Activated CD8-positive, alpha-beta T cell treated with anti-CD3 and anti-CD28 coated beads for 36 hours (primary cell): ENCODE data around the gene SLC35B4. TPM values are rescaled to one million over a fixed set of nuclear protein-coding genes. Genes with fewer than 3 reads are reported as not detected.

Source experiments
- ATAC-seq: fragments of 200-7000 bp; cut with Tn5 transposase; one replicate; pipeline ENCODE4 v1.10.0; 2021; ENCODE audit warnings: mild to moderate bottlenecking, moderate library complexity
- CTCF ChIA-PET: fragments of 350-600 bp; sonication (Branson Sonifier 250); formaldehyde crosslinking; loops from one replicate; lab custom pipeline; 2021; ENCODE audit warnings: antibody characterized with exemption; lab: Charles Lee
- POLR2A ChIA-PET: fragments of 350-600 bp; sonication (Branson Sonifier 250); formaldehyde crosslinking; loops from one replicate; lab custom pipeline; 2021; ENCODE audit warnings: antibody characterized with exemption; lab: Charles Lee
- DNase-seq: peaks from one replicate; pipeline ENCODE4 v3.0.0-alpha.2; 2020
- H3K27ac Mint-ChIP-seq: one replicate; pipeline ENCODE4 v1.8.0; 2021; ENCODE audit warnings: mild to moderate bottlenecking, mixed read lengths
- H3K27me3 Mint-ChIP-seq: one replicate; pipeline ENCODE4 v1.8.0; 2021; ENCODE audit warnings: mixed read lengths
- H3K36me3 Mint-ChIP-seq: one replicate; pipeline ENCODE4 v1.8.0; 2021; ENCODE audit warnings: low read depth, mixed read lengths
- H3K4me1 Mint-ChIP-seq: one replicate; pipeline ENCODE4 v1.8.0; 2021; ENCODE audit warnings: low read depth, mixed read lengths
- H3K4me3 Mint-ChIP-seq: one replicate; pipeline ENCODE4 v1.8.0; 2021; ENCODE audit warnings: mild to moderate bottlenecking, moderate library complexity, mixed read lengths
- H3K9me3 Mint-ChIP-seq: one replicate; pipeline ENCODE4 v1.8.0; 2021; ENCODE audit warnings: mixed read lengths
- intact Hi-C: fragments of 100-400 bp; cut with micrococcal nuclease; formaldehyde crosslinking; loops from one replicate; pipeline ENCODE4 v1.10.0; 2022
- total RNA-seq, 2 experiments: library from RNA; stranded (reverse); gene quantifications; one replicate each; pipeline ENCODE4 v1.2.3, GENCODE V29; 2021
- TF ChIP-seq, protein P1 (sequence below): fragments of 200-600 bp; IDR thresholded peaks from one replicate; pipeline ENCODE4 v1.8.0; 2022; ENCODE audit warnings: antibody characterized with exemption, mild to moderate bottlenecking

SLC35B4 gene
- total RNA-seq, 2 experiments from 2014 or later = 11.7 to 13.7 TPM

GRCh38 chr7:134284011-134284410, 32.7 kb downstream of the SLC35B4 start:
- TF ChIP-seq, protein P1, sequence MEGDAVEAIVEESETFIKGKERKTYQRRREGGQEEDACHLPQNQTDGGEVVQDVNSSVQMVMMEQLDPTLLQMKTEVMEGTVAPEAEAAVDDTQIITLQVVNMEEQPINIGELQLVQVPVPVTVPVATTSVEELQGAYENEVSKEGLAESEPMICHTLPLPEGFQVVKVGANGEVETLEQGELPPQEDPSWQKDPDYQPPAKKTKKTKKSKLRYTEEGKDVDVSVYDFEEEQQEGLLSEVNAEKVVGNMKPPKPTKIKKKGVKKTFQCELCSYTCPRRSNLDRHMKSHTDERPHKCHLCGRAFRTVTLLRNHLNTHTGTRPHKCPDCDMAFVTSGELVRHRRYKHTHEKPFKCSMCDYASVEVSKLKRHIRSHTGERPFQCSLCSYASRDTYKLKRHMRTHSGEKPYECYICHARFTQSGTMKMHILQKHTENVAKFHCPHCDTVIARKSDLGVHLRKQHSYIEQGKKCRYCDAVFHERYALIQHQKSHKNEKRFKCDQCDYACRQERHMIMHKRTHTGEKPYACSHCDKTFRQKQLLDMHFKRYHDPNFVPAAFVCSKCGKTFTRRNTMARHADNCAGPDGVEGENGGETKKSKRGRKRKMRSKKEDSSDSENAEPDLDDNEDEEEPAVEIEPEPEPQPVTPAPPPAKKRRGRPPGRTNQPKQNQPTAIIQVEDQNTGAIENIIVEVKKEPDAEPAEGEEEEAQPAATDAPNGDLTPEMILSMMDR = no peak
- intact Hi-C loops = no loop called here
- CTCF ChIA-PET = no interaction called here
- no peak overlapping the region for H3K4me3 Mint-ChIP-seq
- H3K36me3 Mint-ChIP-seq = no peaks in the 10 kb centered on the region
- POLR2A ChIA-PET = interaction anchor here (0.6 kb wide), 1 partner anchor 547 kb away, joined by 3 read pairs; no protein-coding TSS in a partner anchor
- ATAC-seq (no peak), DNase-seq (no peak)
- H3K9me3 Mint-ChIP-seq = no peaks in the 10 kb centered on the region
- no peak overlapping the region for H3K27ac Mint-ChIP-seq
- no peaks in the 10 kb centered on the region for H3K4me1 Mint-ChIP-seq
- peaks cover 11% of the 10 kb centered on the region for H3K27me3 Mint-ChIP-seq

GRCh38 chr7:134280508-134280907, 36.2 kb downstream of the SLC35B4 start:
- no peaks in the 10 kb centered on the region for H3K36me3 Mint-ChIP-seq
- intact Hi-C loops = no loop called here
- no peaks in the 10 kb centered on the region for H3K4me1 Mint-ChIP-seq
- ChIA-PET CTCF (no interaction called here), POLR2A (no interaction called here)
- TF ChIP-seq, protein P1 = no peak
- peaks cover 22% of the 10 kb centered on the region for H3K27me3 Mint-ChIP-seq
- H3K4me3 Mint-ChIP-seq = no peak overlapping the region
- no peak for ATAC-seq
- no peak overlapping the region for H3K27ac Mint-ChIP-seq
- no peaks in the 10 kb centered on the region for H3K9me3 Mint-ChIP-seq
- DNase-seq = no peak

GRCh38 chr7:134279898-134280297, 36.8 kb downstream of the SLC35B4 start:
- Mint-ChIP-seq H3K27ac (no peak overlapping the region), H3K9me3 (no peaks in the 10 kb centered on the region), H3K4me3 (no peak overlapping the region), H3K36me3 (no peaks in the 10 kb centered on the region), H3K4me1 (no peaks in the 10 kb centered on the region), H3K27me3 (peaks cover 22% of the 10 kb centered on the region)
- intact Hi-C loops = no loop called here
- TF ChIP-seq, protein P1 = no peak
- ChIA-PET POLR2A (no interaction called here), CTCF (no interaction called here)
- DNase-seq (no peak), ATAC-seq (no peak)

DNA sequence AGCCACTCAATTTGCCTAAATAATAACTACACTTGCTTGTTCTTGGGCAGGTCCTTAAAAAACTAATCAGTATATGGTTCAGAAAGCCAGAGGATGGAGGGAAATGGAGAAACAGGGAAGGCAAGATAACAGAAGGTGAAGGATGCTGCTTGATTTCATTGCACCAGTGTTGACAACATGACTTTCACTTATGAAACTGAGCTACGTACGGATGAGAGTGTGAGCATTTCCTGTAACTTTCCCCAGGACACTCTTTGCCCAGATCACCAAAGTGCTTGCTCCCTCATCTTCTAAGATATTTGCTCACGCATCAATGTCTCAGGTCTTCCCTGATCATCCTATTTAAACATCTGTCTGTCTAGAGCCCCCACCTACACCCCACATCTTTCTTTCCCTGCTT, 37.4 kb downstream of the SLC35B4 start:
- H3K36me3 Mint-ChIP-seq = no peaks in the 10 kb centered on the region
- intact Hi-C loops = no loop called here
- ATAC-seq (no peak), DNase-seq (no peak)
- H3K9me3 Mint-ChIP-seq = no peaks in the 10 kb centered on the region
- POLR2A ChIA-PET = no interaction called here
- CTCF ChIA-PET = no interaction called here
- TF ChIP-seq, protein P1 = no peak
- no peak overlapping the region for H3K4me3 Mint-ChIP-seq
- H3K27ac Mint-ChIP-seq = no peak overlapping the region
- no peaks in the 10 kb centered on the region for H3K4me1 Mint-ChIP-seq
- peaks cover 22% of the 10 kb centered on the region for H3K27me3 Mint-ChIP-seq

DNA sequence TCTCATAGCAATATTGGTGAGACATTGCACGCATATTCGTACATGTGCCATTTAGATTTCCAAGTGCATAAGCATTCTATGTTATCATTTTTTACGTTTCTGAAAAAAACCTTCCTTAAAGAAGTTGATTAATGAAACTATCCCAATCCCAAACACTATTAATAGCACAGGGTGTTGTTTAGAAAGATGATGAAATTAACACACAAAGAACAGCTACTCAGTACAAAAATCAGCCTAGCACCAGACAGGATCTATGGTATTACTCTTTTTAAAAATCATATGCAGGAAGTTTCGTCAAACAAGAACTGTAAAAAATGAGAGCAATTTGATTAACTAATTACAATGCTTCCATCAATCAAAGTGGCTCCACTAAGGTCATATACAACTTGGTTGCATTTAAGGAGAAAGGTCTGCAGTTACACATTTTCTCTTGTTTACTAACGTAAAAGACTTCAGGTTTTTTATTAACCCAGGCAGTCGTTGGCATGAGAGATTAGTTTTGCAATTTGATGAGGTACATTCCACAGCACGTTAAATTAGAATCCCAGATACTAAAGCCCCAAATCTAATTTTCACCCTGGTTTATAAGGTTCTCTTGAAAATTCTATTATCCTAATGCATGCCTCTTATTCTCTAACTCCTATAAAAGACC, 38.1 kb downstream of the SLC35B4 start:
- Mint-ChIP-seq H3K36me3 (no peaks in the 10 kb centered on the region), H3K27ac (no peak overlapping the region), H3K9me3 (no peaks in the 10 kb centered on the region), H3K27me3 (peaks cover 22% of the 10 kb centered on the region), H3K4me3 (no peak overlapping the region), H3K4me1 (no peaks in the 10 kb centered on the region)
- intact Hi-C loops = no loop called here
- POLR2A ChIA-PET = no interaction called here
- DNase-seq = no peak
- TF ChIP-seq, protein P1 = no peak
- CTCF ChIA-PET = no interaction called here
- ATAC-seq = no peak
